Erythroblast (primary cell): ENCODE results near the gene FLYWCH1.

Source experiments
- GATA1 ChIP-seq: IDR thresholded peaks from 2 replicates; pipeline ENCODE4 v1.6.1; 2011; ENCODE audit warnings: low read depth, mild to moderate bottlenecking, control low read depth, low read length, moderate library complexity
- POLR2A ChIP-seq: IDR thresholded peaks from 2 replicates; pipeline ENCODE4 v1.6.1; 2011; ENCODE audit warnings: mild to moderate bottlenecking, low read length

DNA sequence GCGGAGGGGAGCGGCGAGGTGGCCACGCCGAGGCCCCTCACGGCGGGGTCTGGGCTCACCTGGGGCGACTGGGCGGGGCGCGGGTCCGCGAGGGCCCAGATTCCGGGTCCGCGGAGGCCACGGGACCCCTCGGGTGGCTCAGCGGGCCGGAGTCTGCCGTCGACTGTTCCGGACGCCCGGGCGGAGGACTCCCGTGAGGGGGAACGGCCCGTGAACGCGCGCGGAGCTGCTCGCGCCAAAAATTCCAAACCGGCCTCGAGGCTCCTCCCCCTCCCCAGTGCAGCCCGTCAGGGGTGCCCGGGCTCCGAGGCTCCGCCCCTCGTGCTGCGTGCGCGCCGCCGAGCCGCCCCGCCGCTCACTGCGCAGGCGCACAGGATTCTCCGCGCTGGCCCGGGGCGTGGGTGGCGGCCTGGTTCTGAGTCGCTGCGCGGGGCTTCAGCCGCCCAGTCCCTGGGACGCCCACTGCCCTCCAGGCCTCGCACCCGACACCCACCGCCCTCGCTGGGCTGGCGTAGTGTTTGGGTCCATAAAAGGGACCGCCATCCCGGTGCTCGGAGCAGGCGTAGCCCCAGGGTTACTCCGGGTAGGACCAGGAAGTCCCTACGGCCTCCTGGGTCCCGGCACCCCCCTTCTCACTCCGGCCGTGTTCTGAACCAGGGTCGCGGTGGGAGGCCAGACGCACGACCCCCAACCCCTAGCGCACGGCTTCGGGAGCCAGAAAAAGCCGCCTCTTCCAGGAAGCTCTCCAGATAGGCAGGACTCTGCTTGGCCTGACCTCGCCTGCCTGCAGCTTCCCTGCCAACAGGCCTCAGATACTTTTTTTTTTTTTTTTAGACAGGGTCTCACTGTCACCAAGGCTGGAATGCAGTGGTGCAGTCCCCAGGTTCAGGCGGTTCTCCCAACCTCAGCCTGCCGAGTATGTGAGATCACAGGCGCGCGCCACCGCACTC, 68.8 kb downstream of the FLYWCH1 start, which contains the start of gene PKMYT1:
- peak; percentile 96 for TF ChIP-seq POLR2A
- TF ChIP-seq GATA1: no peak
